K562 (cell line): ENCODE results near the gene ST6GALNAC3. TPM values are rescaled to one million over a fixed set of nuclear protein-coding genes. Genes with fewer than 3 reads are reported as not detected.

Experiments
- ATAC-seq: fragments of 200-7000 bp; cut with Tn5 transposase; 3 replicates; pipeline ENCODE4 v1.9.1; 2020; ENCODE audit warnings: moderate library complexity
- BruUV-seq: library from RNA; stranded (reverse); fragments of 400-500 nt; replicated peaks from 2 replicates; lab custom pipeline; 2021; lab: Mats Ljungman, UMichigan
- CTCF ChIA-PET: fragments of 300-600 bp; formaldehyde crosslinking; extraction: SDS; loops from one replicate; lab custom pipeline; 2021; ENCODE audit warnings: low intra/inter-chr PET ratio; lab: Yijun Ruan, JAX
- POLR2A ChIA-PET: fragments of 300-600, 350-650 bp; sonication (Branson Sonifier 250); formaldehyde crosslinking; extraction: SDS; loops from one replicate; lab custom pipeline; 2021; ENCODE audit warnings: antibody characterized with exemption, inconsistent platforms; lab: Yijun Ruan, JAX
- DNase-seq, 4 experiments: peaks; one replicate each; pipeline versions ENCODE4 v3.0.0 to v3.0.0-alpha.2; 2011 to 2018; ENCODE audit warnings: low spot score in 3 of 4, mixed read lengths in 3 of 4; ENCODE audit errors: extremely low read depth in 1 of 4
- FAIRE-seq: peaks from 2 replicates; lab custom pipeline; 2011; peaks lifted over from hg19 to GRCh38; lab: Jason Lieb, UNC
- H2AFZ ChIP-seq: 2 replicates; pipeline ENCODE4 v1.6.0; 2011; ENCODE audit warnings: low read depth, low read length, control low read depth, inconsistent platforms
- H3K27ac ChIP-seq: fragments of 200-600 bp; 3 replicates; pipeline ENCODE4 v1.8.0; 2011; ENCODE audit warnings: low read depth, mild to moderate bottlenecking, control low read depth, inconsistent platforms, low read length, moderate library complexity, mixed read lengths; ENCODE audit errors: extremely low read depth
- H3K27me3 ChIP-seq, 2 experiments: fragments of 300-600 bp in 1 of 2; 2 replicates in 1 of 2; 3 replicates in 1 of 2; pipeline versions ENCODE4 v1.6.0 to v1.8.0; 2011; ENCODE audit warnings: inconsistent platforms in 2 of 2, low read length in 2 of 2, mild to moderate bottlenecking in 1 of 2, mixed read lengths in 1 of 2, moderate library complexity in 1 of 2; ENCODE audit not compliant: control insufficient read depth in 2 of 2, insufficient read depth in 2 of 2
- H3K36me3 ChIP-seq: fragments of 300-600 bp; 3 replicates; pipeline ENCODE4 v1.8.0; 2011; ENCODE audit warnings: mild to moderate bottlenecking, low read length, inconsistent platforms; ENCODE audit not compliant: control insufficient read depth, insufficient read depth
- H3K4me1 ChIP-seq, 2 experiments: fragments of 200-600 bp in 1 of 2; replicated peaks in 1 of 2; 2 replicates in 1 of 2; 3 replicates in 1 of 2; pipeline versions ENCODE4 v1.5.1 to v1.8.0; 2011; ENCODE audit warnings: inconsistent platforms in 2 of 2, low read length in 2 of 2, mild to moderate bottlenecking in 1 of 2, mixed read lengths in 1 of 2, moderate library complexity in 1 of 2; ENCODE audit not compliant: control insufficient read depth in 2 of 2, insufficient read depth in 2 of 2
- H3K4me2 ChIP-seq: 2 replicates; pipeline ENCODE4 v1.6.1; 2011; ENCODE audit warnings: low read length, control low read depth, inconsistent platforms, mixed read lengths; ENCODE audit not compliant: insufficient read depth
- H3K4me3 ChIP-seq: fragments of 200-600 bp; sonication (generic), shearing (Covaris generic); 2 replicates; pipeline ENCODE4 v1.5.1; 2016; ENCODE audit warnings: control low read depth, inconsistent platforms
- H3K79me2 ChIP-seq: fragments of 200-600 bp; 3 replicates; pipeline ENCODE4 v1.8.0; 2011; ENCODE audit warnings: low read length, inconsistent platforms; ENCODE audit not compliant: control insufficient read depth, insufficient read depth
- H3K9ac ChIP-seq, 2 experiments: 2 replicates each; pipeline versions ENCODE4 v1.6.0 to v1.6.1; 2011; ENCODE audit warnings: low read depth in 2 of 2, low read length in 2 of 2, control low read depth in 1 of 2, inconsistent platforms in 1 of 2, mild to moderate bottlenecking in 1 of 2, mixed read lengths in 1 of 2; ENCODE audit not compliant: insufficient read depth in 1 of 2
- H3K9me1 ChIP-seq: one replicate; pipeline ENCODE4 v1.6.0; 2011; ENCODE audit warnings: inconsistent platforms, mild to moderate bottlenecking, low read length, moderate library complexity; ENCODE audit not compliant: control insufficient read depth, insufficient read depth
- H3K9me3 ChIP-seq: replicated peaks from 2 replicates; pipeline ENCODE4 v1.5.1; 2011; ENCODE audit warnings: low read depth, low read length, inconsistent platforms; ENCODE audit not compliant: control insufficient read depth, insufficient read depth
- H4K20me1 ChIP-seq: replicated peaks from 2 replicates; pipeline ENCODE4 v1.6.1; 2011; ENCODE audit warnings: low read length, inconsistent platforms, mixed read lengths; ENCODE audit not compliant: control insufficient read depth, insufficient read depth
- CTCF ChIP-seq, 3 experiments: IDR thresholded peaks in 2 of 3; conservative IDR thresholded peaks in 1 of 3; 2 replicates each; pipeline ENCODE4 v1.5.1; 2011 to 2012; ENCODE audit warnings: low read length in 3 of 3, mild to moderate bottlenecking in 3 of 3, control low read depth in 2 of 3, improper control_type of control experiment in 1 of 3, inconsistent platforms in 1 of 3, low read depth in 1 of 3, mixed read lengths in 1 of 3, moderate library complexity in 1 of 3; ENCODE audit not compliant: insufficient read depth in 2 of 3
- MIER1 ChIP-seq: fragments of 450-650 bp; IDR thresholded peaks from 2 replicates; pipeline ENCODE4 v1.6.1; 2016; ENCODE audit warnings: antibody characterized with exemption, mild to moderate bottlenecking, low read depth
- NCOR1 ChIP-seq: fragments of 450-650 bp; IDR thresholded peaks from 2 replicates; pipeline ENCODE4 v1.6.1; 2016; ENCODE audit warnings: mild to moderate bottlenecking, moderate library complexity
- NRF1 ChIP-seq, 2 experiments: fragments of 450-650 bp; IDR thresholded peaks in 1 of 2; conservative IDR thresholded peaks in 1 of 2; 2 replicates each; pipeline ENCODE4 v1.6.1; 2014; ENCODE audit warnings: mild to moderate bottlenecking in 2 of 2
- YBX1 ChIP-seq: fragments of 450-650 bp; IDR thresholded peaks from 2 replicates; pipeline ENCODE4 v1.7.1; 2016; ENCODE audit warnings: mild to moderate bottlenecking
- ZKSCAN8 ChIP-seq: fragments of 200-800 bp; sonication (Bioruptor generic); IDR thresholded peaks from 2 replicates; pipeline ENCODE4 v1.6.1; 2016; ENCODE audit warnings: missing genetic modification characterization, missing compliant biosample characterization
- ZNF551 ChIP-seq: fragments of 250-450 bp; sonication (Bioruptor Pico); IDR thresholded peaks from 2 replicates; pipeline ENCODE4 v1.5.0; 2021; ENCODE audit warnings: mild to moderate bottlenecking, moderate library complexity
- ZNF57 ChIP-seq: fragments of 450-650 bp; formaldehyde crosslinking; IDR thresholded peaks from 2 replicates; pipeline ENCODE4 v1.4.0; 2020; ENCODE audit warnings: mild to moderate bottlenecking, moderate library complexity
- in situ Hi-C: fragments of 300-500 bp; cut with MboI; formaldehyde crosslinking; loops from 4 replicates; pipeline ENCODE4 v1.15.0; 2018; ENCODE audit warnings: inconsistent platforms, mixed read lengths
- intact Hi-C: fragments of 100-400 bp; cut with micrococcal nuclease; formaldehyde crosslinking; loops from 2 replicates; pipeline ENCODE4 v1.14.2; 2022
- polyA plus RNA-seq, 8 experiments: library from polyadenylated mRNA; depleted of rRNA in 4 of 8; stranded (reverse) in 5 of 8; unstranded in 3 of 8; fragments of >200 nt; fragmentation: Nextera tagmentation in 2 of 8; fragmentation: Illumina TruSeq in 1 of 8; extraction: Ambion mirVana in 2 of 8; extraction: Trizol in 1 of 8; gene quantifications; 2 replicates each; pipeline versions ENCODE4 v1.2.1 to v1.2.3, GENCODE V29; 2011 to 2014; ENCODE audit warnings: inconsistent platforms in 1 of 8, missing spikeins in 1 of 8
- total RNA-seq, 7 experiments: library from RNA; depleted of rRNA in 6 of 7; stranded (reverse); fragments of >200 nt in 6 of 7; fragmentation: Illumina TruSeq in 2 of 7; extraction: Trizol in 2 of 7; gene quantifications; 2 replicates each; pipeline versions ENCODE4 v1.2.1 to v1.2.3, GENCODE V29; 2011 to 2021; ENCODE audit warnings: low replicate concordance in 1 of 7
- TF ChIP-seq, protein P1 (sequence below): fragments of 200-800 bp; sonication (Bioruptor generic); IDR thresholded peaks from 2 replicates; pipeline ENCODE4 v1.6.1; 2017; ENCODE audit warnings: missing genetic modification characterization, missing compliant biosample characterization
- TF ChIP-seq, protein P2 (sequence below): sonication (generic); formaldehyde crosslinking; IDR thresholded peaks from 2 replicates; pipeline ENCODE4 v1.8.1; 2023; ENCODE audit warnings: missing genetic modification reagents, mild to moderate bottlenecking, borderline replicate concordance

The ST6GALNAC3 gene
- total and polyA plus RNA-seq, 9 of the 15 experiments (the other 6 are each of a cell fraction or from before 2014, with no cell fraction given), result 0.04 to 0.29 (median 0.18) TPM; not detected in 6

DNA sequence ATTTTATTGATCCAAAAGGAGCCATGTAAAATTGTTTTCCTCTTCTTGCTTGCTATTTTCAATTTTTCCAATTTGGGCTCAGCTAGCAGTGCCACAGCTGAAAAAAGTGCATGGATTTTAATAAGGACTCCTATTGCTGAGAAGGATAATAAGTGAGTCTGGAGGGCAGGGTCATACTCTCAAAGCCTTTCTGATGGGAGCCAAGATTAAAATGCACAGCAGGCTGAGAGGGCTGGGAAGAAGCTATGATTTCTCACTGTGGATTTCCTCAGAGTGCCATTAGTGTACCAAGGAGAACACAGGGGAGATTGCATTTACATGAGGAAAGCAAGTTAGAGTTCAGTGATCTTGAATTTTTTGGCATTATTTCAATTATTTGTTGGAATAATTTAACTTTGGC is 261.3 kb downstream of the ST6GALNAC3 start:
- DNase-seq, result no peak
- no peak for ATAC-seq
- no peak for FAIRE-seq
- Histone ChIP-seq H3K36me3 (no peaks in the 10 kb centered on the region), H3K4me2 (no peak overlapping the region), H3K27me3 (no peaks in the 10 kb centered on the region), H2AFZ (no peak overlapping the region), H3K9ac (no peak overlapping the region), H4K20me1 (no peaks in the 10 kb centered on the region), H3K27ac (no peak overlapping the region), H3K79me2 (no peaks in the 10 kb centered on the region)
- in situ Hi-C loops (no loop called here), intact Hi-C loops (loop anchor here (10.0 kb wide), 1 partner anchor 789 kb away; no protein-coding TSS in a partner anchor)
- no TSS peak for BruUV-seq
- CTCF ChIA-PET, result no interaction called here
- no peak for TF ChIP-seq MIER1
- no peak for TF ChIP-seq CTCF (IDR thresholded peaks at IDR 0.05 in 2 of 3, conservative IDR thresholded peaks at IDR 0.05 in 1 of 3; ENCODE audit: insufficient read depth in 2 of 3, low read depth in 1 of 3, low read length in 3 of 3)
- no peak for TF ChIP-seq YBX1
- TF ChIP-seq NCOR1, result no peak
- TF ChIP-seq, protein P1, sequence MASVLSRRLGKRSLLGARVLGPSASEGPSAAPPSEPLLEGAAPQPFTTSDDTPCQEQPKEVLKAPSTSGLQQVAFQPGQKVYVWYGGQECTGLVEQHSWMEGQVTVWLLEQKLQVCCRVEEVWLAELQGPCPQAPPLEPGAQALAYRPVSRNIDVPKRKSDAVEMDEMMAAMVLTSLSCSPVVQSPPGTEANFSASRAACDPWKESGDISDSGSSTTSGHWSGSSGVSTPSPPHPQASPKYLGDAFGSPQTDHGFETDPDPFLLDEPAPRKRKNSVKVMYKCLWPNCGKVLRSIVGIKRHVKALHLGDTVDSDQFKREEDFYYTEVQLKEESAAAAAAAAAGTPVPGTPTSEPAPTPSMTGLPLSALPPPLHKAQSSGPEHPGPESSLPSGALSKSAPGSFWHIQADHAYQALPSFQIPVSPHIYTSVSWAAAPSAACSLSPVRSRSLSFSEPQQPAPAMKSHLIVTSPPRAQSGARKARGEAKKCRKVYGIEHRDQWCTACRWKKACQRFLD (CRISPR knock-in tag), result no peak
- no peak for TF ChIP-seq ZNF551 (CRISPR knock-in tag)
- no peak for TF ChIP-seq ZKSCAN8 (CRISPR knock-in tag)
- TF ChIP-seq, protein P2, sequence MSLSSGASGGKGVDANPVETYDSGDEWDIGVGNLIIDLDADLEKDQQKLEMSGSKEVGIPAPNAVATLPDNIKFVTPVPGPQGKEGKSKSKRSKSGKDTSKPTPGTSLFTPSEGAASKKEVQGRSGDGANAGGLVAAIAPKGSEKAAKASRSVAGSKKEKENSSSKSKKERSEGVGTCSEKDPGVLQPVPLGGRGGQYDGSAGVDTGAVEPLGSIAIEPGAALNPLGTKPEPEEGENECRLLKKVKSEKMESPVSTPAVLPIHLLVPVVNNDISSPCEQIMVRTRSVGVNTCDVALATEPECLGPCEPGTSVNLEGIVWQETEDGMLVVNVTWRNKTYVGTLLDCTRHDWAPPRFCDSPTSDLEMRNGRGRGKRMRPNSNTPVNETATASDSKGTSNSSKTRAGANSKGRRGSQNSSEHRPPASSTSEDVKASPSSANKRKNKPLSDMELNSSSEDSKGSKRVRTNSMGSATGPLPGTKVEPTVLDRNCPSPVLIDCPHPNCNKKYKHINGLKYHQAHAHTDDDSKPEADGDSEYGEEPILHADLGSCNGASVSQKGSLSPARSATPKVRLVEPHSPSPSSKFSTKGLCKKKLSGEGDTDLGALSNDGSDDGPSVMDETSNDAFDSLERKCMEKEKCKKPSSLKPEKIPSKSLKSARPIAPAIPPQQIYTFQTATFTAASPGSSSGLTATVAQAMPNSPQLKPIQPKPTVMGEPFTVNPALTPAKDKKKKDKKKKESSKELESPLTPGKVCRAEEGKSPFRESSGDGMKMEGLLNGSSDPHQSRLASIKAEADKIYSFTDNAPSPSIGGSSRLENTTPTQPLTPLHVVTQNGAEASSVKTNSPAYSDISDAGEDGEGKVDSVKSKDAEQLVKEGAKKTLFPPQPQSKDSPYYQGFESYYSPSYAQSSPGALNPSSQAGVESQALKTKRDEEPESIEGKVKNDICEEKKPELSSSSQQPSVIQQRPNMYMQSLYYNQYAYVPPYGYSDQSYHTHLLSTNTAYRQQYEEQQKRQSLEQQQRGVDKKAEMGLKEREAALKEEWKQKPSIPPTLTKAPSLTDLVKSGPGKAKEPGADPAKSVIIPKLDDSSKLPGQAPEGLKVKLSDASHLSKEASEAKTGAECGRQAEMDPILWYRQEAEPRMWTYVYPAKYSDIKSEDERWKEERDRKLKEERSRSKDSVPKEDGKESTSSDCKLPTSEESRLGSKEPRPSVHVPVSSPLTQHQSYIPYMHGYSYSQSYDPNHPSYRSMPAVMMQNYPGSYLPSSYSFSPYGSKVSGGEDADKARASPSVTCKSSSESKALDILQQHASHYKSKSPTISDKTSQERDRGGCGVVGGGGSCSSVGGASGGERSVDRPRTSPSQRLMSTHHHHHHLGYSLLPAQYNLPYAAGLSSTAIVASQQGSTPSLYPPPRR (CRISPR knock-in tag), result no peak
- TF ChIP-seq NRF1 (conservative IDR thresholded peaks at IDR 0.05 in 1 of 2, IDR thresholded peaks at IDR 0.05 in 1 of 2), result no peak
- no peak for TF ChIP-seq ZNF57
- TF ChIP-seq, all 486 proteins: peak for 0
- Histone ChIP-seq H3K4me3 (no peak overlapping the region), H3K4me1 (no peaks in the 10 kb centered on the region), H3K9me1 (no peaks in the 10 kb centered on the region), H3K9me3 (no peaks in the 10 kb centered on the region)
- POLR2A ChIA-PET, result no interaction called here
